Smooth muscle cell (in vitro differentiated cells): Measurements from ENCODE around the gene COX8C. TPM values are rescaled to one million over a fixed set of nuclear protein-coding genes. Genes with fewer than 3 reads are reported as not detected.

Experiments used
- DNase-seq: peaks from one replicate; lab custom pipeline; 2025; ENCODE audit not compliant: unreplicated experiment; lab: John Stamatoyannopoulos, UW
- H2AFZ ChIP-seq: fragments of 200-600 bp; sonication (generic); 2 replicates; pipeline ENCODE4 v1.6.0; 2016; ENCODE audit warnings: antibody characterized with exemption, low read depth, mild to moderate bottlenecking
- H3F3A ChIP-seq: fragments of 200-600 bp; sonication (generic); 2 replicates; pipeline ENCODE4 v1.6.0; 2017; ENCODE audit warnings: antibody characterized with exemption, low read depth
- H3K27ac ChIP-seq: fragments of 200-600 bp; sonication (generic); 2 replicates; pipeline ENCODE4 v1.5.1; 2016; ENCODE audit warnings: low read depth, mild to moderate bottlenecking
- H3K27me3 ChIP-seq: fragments of 200-600 bp; sonication (generic); 2 replicates; pipeline ENCODE4 v1.6.1; 2016; ENCODE audit warnings: low read depth, mild to moderate bottlenecking
- H3K36me3 ChIP-seq: fragments of 200-600 bp; sonication (generic); 2 replicates; pipeline ENCODE4 v1.5.1; 2016; ENCODE audit warnings: low read depth
- H3K4me1 ChIP-seq: fragments of 200-600 bp; sonication (generic); 2 replicates; pipeline ENCODE4 v1.5.1; 2016; ENCODE audit warnings: low read depth
- H3K4me2 ChIP-seq: fragments of 200-600 bp; sonication (generic); 2 replicates; pipeline ENCODE4 v1.6.0; 2016; ENCODE audit warnings: mild to moderate bottlenecking
- H3K4me3 ChIP-seq: fragments of 200-600 bp; sonication (generic); 2 replicates; pipeline ENCODE4 v1.5.1; 2016; ENCODE audit warnings: mild to moderate bottlenecking
- H3K79me2 ChIP-seq: fragments of 200-600 bp; sonication (generic); 2 replicates; pipeline ENCODE4 v1.6.0; 2016; ENCODE audit warnings: low read depth, mild to moderate bottlenecking
- H3K9ac ChIP-seq: fragments of 200-600 bp; sonication (generic); 2 replicates; pipeline ENCODE4 v1.6.0; 2016; ENCODE audit warnings: low read depth
- H3K9me3 ChIP-seq: fragments of 200-600 bp; sonication (generic); replicated peaks from 2 replicates; pipeline ENCODE4 v1.5.1; 2016; ENCODE audit warnings: low read depth
- H4K20me1 ChIP-seq: fragments of 200-600 bp; sonication (generic); 2 replicates; pipeline ENCODE4 v1.6.0; 2016; ENCODE audit warnings: low read depth
- CTCF ChIP-seq: fragments of 200-600 bp; sonication (generic); IDR thresholded peaks from 2 replicates; pipeline ENCODE4 v1.5.1; 2017; ENCODE audit warnings: borderline replicate concordance, mild to moderate bottlenecking, antibody characterized with exemption; ENCODE audit not compliant: insufficient read depth, poor library complexity, severe bottlenecking
- WGBS: methylation state at CpG from one replicate; pipeline ENCODE4 v1.1.7; 2016; ENCODE audit warnings: low lambda C conversion rate; 5-methylcytosine and 5-hydroxymethylcytosine counted together
- polyA plus RNA-seq: library from polyadenylated mRNA; unstranded; fragments of >200 nt; fragmentation: Nextera tagmentation; extraction: Ambion mirVana; gene quantifications from 2 replicates; pipeline ENCODE4 v1.2.1, GENCODE V29; 2016
- total RNA-seq: library from RNA; depleted of rRNA; stranded (reverse); fragments of >200 nt; gene quantifications from 2 replicates; pipeline ENCODE4 v1.2.3, GENCODE V29; 2014

COX8C gene
- total and polyA plus RNA-seq, 2 experiments from 2014 or later, result not detected

GRCh38 chr14:93323600-93324174 lies 23.3 kb upstream of the COX8C start:
- Histone ChIP-seq H3K27ac (no peak overlapping the region), H3K4me1 (peaks cover 3% of the 10 kb centered on the region), H3K27me3 (no peaks in the 10 kb centered on the region), H3K36me3 (no peaks in the 10 kb centered on the region), H4K20me1 (peaks cover 99% of the 10 kb centered on the region), H3K4me2 (no peak overlapping the region), H3K79me2 (peaks cover 100% of the 10 kb centered on the region), H3F3A (peaks cover 7% of the 10 kb centered on the region), H2AFZ (no peak overlapping the region), H3K9ac (no peak overlapping the region), H3K4me3 (no peak overlapping the region), H3K9me3 (no peaks in the 10 kb centered on the region)
- DNase-seq, result no peak
- TF ChIP-seq CTCF, result no peak
- WGBS, result 97% methylated on average over 4 of the region's 4 CpGs

GRCh38 chr14:93326196-93326595 lies 20.8 kb upstream of the COX8C start:
- no peak overlapping the region for H3K4me2 ChIP-seq
- no peak overlapping the region for H2AFZ ChIP-seq
- DNase-seq, result no peak
- H3K4me1 ChIP-seq, result peaks cover 21% of the 10 kb centered on the region
- peaks cover 99% of the 10 kb centered on the region for H4K20me1 ChIP-seq
- H3K27ac ChIP-seq, result no peak overlapping the region
- no peak for TF ChIP-seq CTCF
- no peak overlapping the region for H3K9ac ChIP-seq
- H3K9me3 ChIP-seq, result no peaks in the 10 kb centered on the region
- WGBS, result 94% methylated on average over 5 of the region's 5 CpGs
- peaks cover 100% of the 10 kb centered on the region for H3K79me2 ChIP-seq
- H3F3A ChIP-seq, result no peaks in the 10 kb centered on the region
- H3K27me3 ChIP-seq, result no peaks in the 10 kb centered on the region
- H3K4me3 ChIP-seq, result no peak overlapping the region
- H3K36me3 ChIP-seq, result no peaks in the 10 kb centered on the region

GRCh38 chr14:93328546-93328945 lies 18.4 kb upstream of the COX8C start:
- Histone ChIP-seq H2AFZ (no peak overlapping the region), H3K27ac (no peak overlapping the region), H4K20me1 (peaks cover 86% of the 10 kb centered on the region), H3K9ac (no peak overlapping the region), H3K36me3 (no peaks in the 10 kb centered on the region), H3K4me1 (peaks cover 29% of the 10 kb centered on the region), H3K79me2 (peaks cover 88% of the 10 kb centered on the region), H3K27me3 (no peaks in the 10 kb centered on the region), H3K4me3 (no peak overlapping the region), H3K4me2 (no peak overlapping the region), H3K9me3 (no peaks in the 10 kb centered on the region), H3F3A (no peaks in the 10 kb centered on the region)
- DNase-seq, result no peak
- WGBS, result 97% methylated on average over 6 of the region's 6 CpGs
- no peak for TF ChIP-seq CTCF

- no peaks in the 10 kb centered on the region for H3K27me3 ChIP-seq
- H3K79me2 ChIP-seq, result peaks cover 72% of the 10 kb centered on the region
- peak overlapping the region; percentile 44 for H3K4me2 ChIP-seq
- 72% methylated on average over 5 of the region's 5 CpGs for WGBS
- DNase-seq, result no peak
- no peak overlapping the region for H2AFZ ChIP-seq
- H4K20me1 ChIP-seq, result peaks cover 71% of the 10 kb centered on the region
- no peak overlapping the region for H3K4me3 ChIP-seq
- peaks cover 37% of the 10 kb centered on the region for H3K4me1 ChIP-seq
- H3F3A ChIP-seq, result no peaks in the 10 kb centered on the region
- peak overlapping the region; percentile 98 for H3K9ac ChIP-seq
- no peak for TF ChIP-seq CTCF
- H3K36me3 ChIP-seq, result no peaks in the 10 kb centered on the region
- H3K9me3 ChIP-seq, result no peaks in the 10 kb centered on the region
- peak overlapping the region; percentile 95 for H3K27ac ChIP-seq
Observed at GRCh38 chr14:93329965-93330608, 16.9 kb upstream of the COX8C start.
